Stomach (tissue), 9 donors: ENCODE data around the gene MYOM1. TPM values are rescaled to one million over a fixed set of nuclear protein-coding genes. Genes with fewer than 3 reads are reported as not detected.

Experiments
- DNase-seq, 2 donors: peaks; one replicate each; pipeline versions ENCODE4 v3.0.0 to v3.0.0-alpha.2; 2013 to 2019
- H3K27ac ChIP-seq, 5 donors: fragments of 200-600 bp in 4 of 5; sonication (generic) in 4 of 5; one replicate each; pipeline ENCODE4 v1.5.1; 2013 to 2019; ENCODE audit warnings: mild to moderate bottlenecking in 1 of 5, moderate library complexity in 1 of 5
- H3K27me3 ChIP-seq, 3 donors: fragments of 200-600 bp; sonication (generic); one replicate each; pipeline ENCODE4 v1.5.1; 2017 to 2019; ENCODE audit warnings: mixed run types in 1 of 3
- H3K36me3 ChIP-seq, 4 donors: fragments of 200-600 bp; sonication (generic); 1 replicate in 3 of 4; 2 replicates in 1 of 4; pipeline ENCODE4 v1.5.1; 2016 to 2019
- H3K4me1 ChIP-seq, 4 donors: fragments of 200-600 bp; sonication (generic); one replicate each; pipeline ENCODE4 v1.5.1; 2016 to 2019
- H3K4me3 ChIP-seq, 4 donors: fragments of 200-600 bp; sonication (generic) in 3 of 4; one replicate each; pipeline ENCODE4 v1.5.1; 2016 to 2019; ENCODE audit warnings: mild to moderate bottlenecking in 1 of 4
- H3K9me3 ChIP-seq, 4 donors: fragments of 200-600 bp; sonication (generic); one replicate each; pipeline ENCODE4 v1.5.1; 2016 to 2019
- CTCF ChIP-seq, 7 experiments: fragments of 450-650 bp in 4 of 7; fragments of 200-600 bp in 3 of 7; sonication (generic) in 3 of 7; IDR thresholded peaks; one replicate each; pipeline ENCODE4 v1.5.1; 2016 to 2019; ENCODE audit warnings: antibody characterized with exemption in 7 of 7, control low read depth in 2 of 7, mild to moderate bottlenecking in 1 of 7
- EP300 ChIP-seq: sonication (generic); formaldehyde crosslinking; IDR thresholded peaks from one replicate; pipeline ENCODE4 v1.6.1; 2017; ENCODE audit warnings: antibody characterized with exemption
- POLR2A ChIP-seq, 4 donors: fragments of 450-650 bp; IDR thresholded peaks; one replicate each; pipeline ENCODE4 v1.6.1; 2016; ENCODE audit warnings: antibody characterized with exemption in 4 of 4, control low read depth in 2 of 4, mild to moderate bottlenecking in 1 of 4, moderate library complexity in 1 of 4
- POLR2AphosphoS5 ChIP-seq, 3 donors: sonication (generic); formaldehyde crosslinking; IDR thresholded peaks; one replicate each; pipeline ENCODE4 v1.6.1; 2016; ENCODE audit warnings: antibody characterized with exemption in 3 of 3
- WGBS, 5 donors: extraction: QIAGEN DNeasy Blood & Tissue Kit in 3 of 5; methylation state at CpG; one replicate each; pipeline versions ENCODE4 v1.1.5 to v1.1.7; 2013 to 2018; 5-methylcytosine and 5-hydroxymethylcytosine counted together
- intact Hi-C: fragments of 100-400 bp; cut with DNase I; formaldehyde crosslinking; loops from one replicate; pipeline ENCODE4 v1.15.1; 2023; ENCODE audit warnings: low total_unique reads
- polyA plus RNA-seq, 3 donors: library from polyadenylated mRNA; stranded (reverse); fragments of 200-250 nt; gene quantifications; one replicate each; pipeline ENCODE4 v1.2.3, GENCODE V29; 2013
- total RNA-seq, 5 donors: library from RNA; depleted of rRNA; stranded (reverse); fragments of >200 nt; gene quantifications; one replicate each; pipeline versions ENCODE4 v1.1.0 to v1.2.3, GENCODE V29; 2014 to 2016
- donor health status: healthy with polysubstance abuse.
- donor health status: Bipolar disorder and iron deficiency.
- donor health status: healthy.

The MYOM1 gene
- total and polyA plus RNA-seq, 8 donors = 1.2 to 37.9 (median 3.5) TPM

- Histone ChIP-seq H3K27me3 (no peaks in the 10 kb centered on the region), H3K9me3 (no peaks in the 10 kb centered on the region), H3K4me3 (no peak overlapping the region), H3K4me1 (peaks cover 0 to 20% (median 9%) of the 10 kb centered on the region in 4 donors), H3K36me3 (no peaks in the 10 kb centered on the region), H3K27ac (no peak overlapping the region)
- intact Hi-C loops = no loop called here
- DNase-seq = no peak
- no peak for TF ChIP-seq CTCF (IDR thresholded peaks at IDR 0.05)
- no peak for TF ChIP-seq POLR2A (IDR thresholded peaks at IDR 0.05)
- TF ChIP-seq EP300 = no peak
- 37 to 48% (median 46%) methylated on average over 2 of the region's 2 CpGs for WGBS, 5 donors
Observed at GRCh38 chr18:3103576-3103975, 116.2 kb downstream of the MYOM1 start.

- H3K36me3 ChIP-seq = no peaks in the 10 kb centered on the region
- intact Hi-C loops = no loop called here
- DNase-seq = no peak
- peaks cover 0 to 20% (median 9%) of the 10 kb centered on the region in 4 donors for H3K4me1 ChIP-seq
- no peaks in the 10 kb centered on the region for H3K9me3 ChIP-seq
- 88 to 100% (median 98%) methylated on average over 1 of the region's 1 CpG for WGBS, 5 donors
- no peak overlapping the region for H3K27ac ChIP-seq
- TF ChIP-seq EP300 (no peak), CTCF (IDR thresholded peaks at IDR 0.05) (no peak), POLR2AphosphoS5 (IDR thresholded peaks at IDR 0.05) (no peak), POLR2A (IDR thresholded peaks at IDR 0.05) (no peak)
- H3K27me3 ChIP-seq = no peaks in the 10 kb centered on the region
- H3K4me3 ChIP-seq = no peak overlapping the region
Observed at GRCh38 chr18:3102983-3103382, 116.8 kb downstream of the MYOM1 start.

GRCh38 chr18:3100498-3101132 lies 119.2 kb downstream of the MYOM1 start:
- no peaks in the 10 kb centered on the region for H3K27me3 ChIP-seq
- H3K36me3 ChIP-seq = no peaks in the 10 kb centered on the region
- no peak overlapping the region for H3K4me3 ChIP-seq
- no peak for TF ChIP-seq EP300
- TF ChIP-seq POLR2AphosphoS5 (IDR thresholded peaks at IDR 0.05) = no peak
- no peak for TF ChIP-seq POLR2A (IDR thresholded peaks at IDR 0.05)
- no peak for TF ChIP-seq CTCF (IDR thresholded peaks at IDR 0.05)
- DNase-seq = no peak
- no peaks in the 10 kb centered on the region for H3K9me3 ChIP-seq
- no peak overlapping the region for H3K27ac ChIP-seq
- WGBS, 5 donors = 15 to 56% (median 45%) methylated on average over 3 of the region's 3 CpGs
- H3K4me1 ChIP-seq = peaks cover 0 to 20% (median 9%) of the 10 kb centered on the region in 4 donors
- intact Hi-C loops = no loop called here

GRCh38 chr18:3099327-3099726 lies 120.4 kb downstream of the MYOM1 start:
- Histone ChIP-seq H3K4me1 (peaks cover 0 to 18% (median 6%) of the 10 kb centered on the region in 4 donors), H3K9me3 (no peaks in the 10 kb centered on the region), H3K27ac (no peak overlapping the region), H3K27me3 (no peaks in the 10 kb centered on the region), H3K4me3 (no peak overlapping the region), H3K36me3 (no peaks in the 10 kb centered on the region)
- intact Hi-C loops = no loop called here
- TF ChIP-seq EP300 (no peak), POLR2A (IDR thresholded peaks at IDR 0.05) (no peak), POLR2AphosphoS5 (IDR thresholded peaks at IDR 0.05) (no peak), CTCF (IDR thresholded peaks at IDR 0.05) (no peak)
- WGBS, 5 donors = 0 to 45% (median 0%) methylated on average over 1 of the region's 1 CpG
- no peak for DNase-seq
